Right atrium auricular region (tissue), 2 donors: ENCODE data around the gene MAGI2. TPM values are rescaled to one million over a fixed set of nuclear protein-coding genes. Genes with fewer than 3 reads are reported as not detected.

Source experiments
- DNase-seq: peaks from one replicate; pipeline ENCODE4 v3.0.0-alpha.2; 2019; ENCODE audit warnings: low spot score
- H3K27ac ChIP-seq, 2 donors: fragments of 200-600 bp; sonication (generic); 1 replicate in 1 of 2; 2 replicates in 1 of 2; pipeline ENCODE4 v1.5.1; 2016 to 2019
- H3K27me3 ChIP-seq, 2 donors: fragments of 200-600 bp; sonication (generic); one replicate each; pipeline versions ENCODE4 v1.5.1 to v1.6.0; 2017 to 2019
- H3K36me3 ChIP-seq: fragments of 200-600 bp; sonication (generic); one replicate; pipeline ENCODE4 v1.5.1; 2016
- H3K4me1 ChIP-seq, 2 donors: fragments of 200-600 bp; sonication (generic); one replicate each; pipeline versions ENCODE4 v1.5.1 to v1.6.0; 2017 to 2019
- H3K4me3 ChIP-seq, 2 donors: fragments of 200-600 bp; sonication (generic); 1 replicate in 1 of 2; 2 replicates in 1 of 2; pipeline ENCODE4 v1.5.1; 2017 to 2019; ENCODE audit warnings: mild to moderate bottlenecking in 1 of 2, moderate library complexity in 1 of 2
- H3K9me3 ChIP-seq, 2 donors: fragments of 200-600 bp; sonication (generic); one replicate each; pipeline ENCODE4 v1.5.1; 2019
- CTCF ChIP-seq, 2 donors: fragments of 200-600 bp; sonication (generic); IDR thresholded peaks; one replicate each; pipeline ENCODE4 v1.5.1; 2019; ENCODE audit warnings: antibody characterized with exemption in 2 of 2
- total RNA-seq, 2 donors: library from RNA; depleted of rRNA; stranded (reverse); fragments of >200 nt; gene quantifications; one replicate each; pipeline ENCODE4 v1.1.0, GENCODE V29; 2016

The MAGI2 gene
- total RNA-seq, 2 donors from 2014 or later = 5.9 to 6.0 TPM

- TF ChIP-seq CTCF (IDR thresholded peaks at IDR 0.05) = no peak
Measured at GRCh38 chr7:79494046-79494445, 40.6 kb upstream of the MAGI2 start.

DNA sequence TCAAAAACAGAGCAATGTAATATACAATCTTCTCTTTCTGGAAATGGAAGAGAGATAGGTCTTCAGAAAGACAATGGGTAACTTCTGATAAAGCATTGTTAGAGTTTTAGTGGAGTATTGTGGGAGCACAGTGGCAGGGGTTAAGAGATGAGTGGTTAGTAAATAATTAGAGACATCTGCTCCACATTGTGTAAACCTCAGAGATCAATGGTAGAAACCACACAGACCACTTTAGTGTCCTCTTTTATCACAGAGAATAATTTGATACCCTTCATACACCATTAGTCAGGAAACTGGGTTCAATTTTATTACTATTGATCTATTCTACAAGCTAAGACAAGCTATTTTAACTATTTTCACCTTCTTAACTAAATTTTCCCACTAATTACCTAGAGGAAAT lies 35.9 kb upstream of the MAGI2 start:
- no peak for DNase-seq

More at GRCh38 chr7:79494046-79494445, 40.6 kb upstream of the MAGI2 start:
- H3K4me1 ChIP-seq = no peaks in the 10 kb centered on the region
- no peaks in the 10 kb centered on the region for H3K27me3 ChIP-seq
- no peaks in the 10 kb centered on the region for H3K36me3 ChIP-seq
- no peak for DNase-seq
- H3K4me3 ChIP-seq = no peak overlapping the region
- no peak overlapping the region for H3K27ac ChIP-seq
- no peaks in the 10 kb centered on the region for H3K9me3 ChIP-seq

DNA sequence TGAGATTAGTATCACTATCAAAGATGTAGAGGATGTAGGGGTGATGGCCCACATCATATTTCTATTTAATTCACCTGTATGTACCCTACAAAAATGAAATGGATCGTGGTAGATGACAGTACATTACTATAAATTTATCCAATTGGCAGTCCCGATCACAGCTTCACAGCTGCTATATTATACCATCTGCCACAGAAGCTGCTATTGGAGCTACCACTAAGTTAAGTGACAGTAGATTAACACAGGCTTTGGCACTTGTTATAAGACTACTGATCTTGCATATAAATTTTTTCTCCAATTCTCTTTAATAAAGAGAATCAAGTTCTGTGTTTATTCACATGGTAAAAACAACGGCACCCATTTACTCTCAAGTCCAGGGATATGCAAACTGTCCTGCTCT lies 24.9 kb upstream of the MAGI2 start:
- no peaks in the 10 kb centered on the region for H3K9me3 ChIP-seq

More for the DNA sequence above, 35.9 kb upstream of the MAGI2 start:
- Histone ChIP-seq H3K4me3 (no peak overlapping the region), H3K36me3 (no peaks in the 10 kb centered on the region), H3K27me3 (no peaks in the 10 kb centered on the region), H3K27ac (no peak overlapping the region), H3K9me3 (no peaks in the 10 kb centered on the region), H3K4me1 (no peaks in the 10 kb centered on the region)
- TF ChIP-seq CTCF (IDR thresholded peaks at IDR 0.05) = no peak

GRCh38 chr7:79475455-79475854 lies 22.0 kb upstream of the MAGI2 start:
- TF ChIP-seq CTCF (IDR thresholded peaks at IDR 0.05) = no peak
- no peak overlapping the region for H3K27ac ChIP-seq
- no peaks in the 10 kb centered on the region for H3K9me3 ChIP-seq
- no peaks in the 10 kb centered on the region for H3K4me1 ChIP-seq
- no peak overlapping the region for H3K4me3 ChIP-seq
- no peaks in the 10 kb centered on the region for H3K36me3 ChIP-seq
- DNase-seq = no peak
- no peaks in the 10 kb centered on the region for H3K27me3 ChIP-seq

More for the DNA sequence above, 24.9 kb upstream of the MAGI2 start:
- no peak overlapping the region for H3K27ac ChIP-seq
- TF ChIP-seq CTCF (IDR thresholded peaks at IDR 0.05) = no peak
- H3K4me3 ChIP-seq = no peak overlapping the region
- no peaks in the 10 kb centered on the region for H3K36me3 ChIP-seq
- DNase-seq = no peak
- H3K4me1 ChIP-seq = no peaks in the 10 kb centered on the region
- H3K27me3 ChIP-seq = no peaks in the 10 kb centered on the region

- Histone ChIP-seq H3K9me3 (no peaks in the 10 kb centered on the region), H3K4me3 (no peak overlapping the region), H3K36me3 (no peaks in the 10 kb centered on the region), H3K4me1 (no peaks in the 10 kb centered on the region), H3K27me3 (no peaks in the 10 kb centered on the region), H3K27ac (no peak overlapping the region)
- no peak for TF ChIP-seq CTCF (IDR thresholded peaks at IDR 0.05)
- DNase-seq = no peak
Measured at GRCh38 chr7:79471699-79472098, 18.2 kb upstream of the MAGI2 start.

- Histone ChIP-seq H3K27ac (no peak overlapping the region), H3K4me3 (no peak overlapping the region), H3K36me3 (no peaks in the 10 kb centered on the region), H3K4me1 (no peaks in the 10 kb centered on the region), H3K27me3 (no peaks in the 10 kb centered on the region), H3K9me3 (no peaks in the 10 kb centered on the region)
- no peak for DNase-seq
- no peak for TF ChIP-seq CTCF (IDR thresholded peaks at IDR 0.05)
Measured at GRCh38 chr7:79471283-79471682, 17.8 kb upstream of the MAGI2 start.
